VCaP (cell line): ENCODE results near the gene IP6K3.

ENCODE experiments used
- H3K27ac ChIP-seq: fragments of 450-650 bp; 2 replicates; pipeline ENCODE4 v1.5.1; 2017
- TF ChIP-seq, protein P1 (sequence below): fragments of 450-650 bp; conservative IDR thresholded peaks from 2 replicates; pipeline ENCODE4 v1.5.1; 2017; ENCODE audit warnings: mild to moderate bottlenecking, moderate library complexity

Gene IP6K3

DNA sequence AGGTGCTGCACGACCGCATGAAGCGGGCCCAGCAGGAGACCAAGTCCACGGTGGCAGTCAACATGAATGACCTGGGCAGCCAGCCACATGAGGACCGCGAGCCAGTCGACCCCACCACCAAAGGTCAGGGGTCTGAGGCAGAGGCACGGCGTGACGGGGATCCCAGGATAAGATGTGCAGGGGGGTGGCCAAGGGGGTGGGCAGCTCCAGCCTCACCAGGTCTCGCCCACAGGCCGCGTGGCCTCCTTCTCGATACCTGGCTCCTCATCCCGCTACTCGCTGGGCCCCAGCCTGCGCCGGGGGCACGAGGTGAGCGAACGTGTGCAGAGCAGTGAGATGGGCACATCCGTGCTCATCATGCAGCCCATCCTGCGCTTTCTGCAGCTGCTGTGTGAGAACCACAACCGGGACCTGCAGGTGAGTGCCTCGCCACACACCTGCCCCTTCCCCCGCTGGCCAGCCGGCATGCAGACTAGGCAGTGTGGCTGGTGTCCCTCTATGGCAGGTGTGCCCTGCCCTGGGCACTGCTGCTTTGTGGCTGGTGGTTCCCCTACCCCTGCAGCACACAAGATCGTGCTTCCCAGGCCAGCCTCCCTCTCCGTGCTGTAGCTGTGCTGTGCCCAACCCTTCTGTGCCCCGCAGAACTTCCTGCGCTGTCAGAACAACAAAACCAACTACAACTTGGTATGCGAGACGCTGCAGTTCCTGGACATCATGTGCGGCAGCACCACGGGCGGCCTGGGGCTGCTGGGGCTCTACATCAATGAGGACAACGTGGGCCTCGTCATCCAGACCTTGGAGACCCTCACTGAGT lies 61.1 kb downstream of the IP6K3 start:
- H3K27ac ChIP-seq = no peak overlapping the region
- TF ChIP-seq, protein P1, sequence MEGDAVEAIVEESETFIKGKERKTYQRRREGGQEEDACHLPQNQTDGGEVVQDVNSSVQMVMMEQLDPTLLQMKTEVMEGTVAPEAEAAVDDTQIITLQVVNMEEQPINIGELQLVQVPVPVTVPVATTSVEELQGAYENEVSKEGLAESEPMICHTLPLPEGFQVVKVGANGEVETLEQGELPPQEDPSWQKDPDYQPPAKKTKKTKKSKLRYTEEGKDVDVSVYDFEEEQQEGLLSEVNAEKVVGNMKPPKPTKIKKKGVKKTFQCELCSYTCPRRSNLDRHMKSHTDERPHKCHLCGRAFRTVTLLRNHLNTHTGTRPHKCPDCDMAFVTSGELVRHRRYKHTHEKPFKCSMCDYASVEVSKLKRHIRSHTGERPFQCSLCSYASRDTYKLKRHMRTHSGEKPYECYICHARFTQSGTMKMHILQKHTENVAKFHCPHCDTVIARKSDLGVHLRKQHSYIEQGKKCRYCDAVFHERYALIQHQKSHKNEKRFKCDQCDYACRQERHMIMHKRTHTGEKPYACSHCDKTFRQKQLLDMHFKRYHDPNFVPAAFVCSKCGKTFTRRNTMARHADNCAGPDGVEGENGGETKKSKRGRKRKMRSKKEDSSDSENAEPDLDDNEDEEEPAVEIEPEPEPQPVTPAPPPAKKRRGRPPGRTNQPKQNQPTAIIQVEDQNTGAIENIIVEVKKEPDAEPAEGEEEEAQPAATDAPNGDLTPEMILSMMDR = no peak

DNA sequence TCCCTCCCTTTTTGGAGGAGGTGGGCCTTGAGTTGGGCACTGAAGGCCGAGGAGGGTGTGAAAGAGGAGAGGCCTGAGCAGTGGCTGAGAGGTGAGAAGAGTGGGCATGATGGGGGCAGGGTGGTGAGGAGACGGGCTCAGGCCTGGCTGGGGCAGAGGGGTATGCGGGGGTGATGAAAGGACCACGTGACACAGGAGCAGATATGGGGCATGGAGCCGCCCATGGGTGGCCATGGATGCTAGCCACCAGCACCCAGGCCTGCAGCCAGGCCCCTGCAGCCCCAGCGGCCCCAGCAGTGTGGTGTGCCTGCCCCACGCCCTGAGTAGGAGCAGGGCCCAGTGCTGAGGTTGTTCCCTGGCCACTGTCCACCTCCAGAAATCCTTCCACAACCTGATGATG lies 61.7 kb downstream of the IP6K3 start:
- H3K27ac ChIP-seq = no peak overlapping the region
- TF ChIP-seq, protein P1 = no peak

DNA sequence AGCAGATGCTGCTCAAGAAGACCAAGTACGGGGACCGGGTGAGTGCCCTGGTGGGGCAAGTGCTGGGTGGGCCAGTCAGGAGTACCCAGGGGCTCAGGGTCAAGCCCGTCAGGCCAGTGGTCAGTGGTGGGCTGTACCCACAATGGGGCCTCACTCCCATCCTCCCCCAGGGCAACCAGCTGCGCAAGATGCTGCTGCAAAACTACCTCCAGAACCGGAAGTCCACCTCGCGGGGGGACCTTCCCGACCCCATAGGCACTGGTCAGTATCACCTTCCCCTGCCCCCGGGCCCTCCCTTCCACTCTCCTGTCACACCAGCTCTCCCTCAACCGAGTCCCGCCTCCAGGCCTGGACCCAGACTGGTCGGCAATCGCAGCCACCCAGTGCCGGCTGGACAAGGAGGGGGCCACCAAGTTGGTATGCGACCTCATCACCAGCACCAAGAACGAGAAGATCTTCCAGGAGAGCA lies 62.2 kb downstream of the IP6K3 start:
- no peak overlapping the region for H3K27ac ChIP-seq
- TF ChIP-seq, protein P1 = no peak

DNA sequence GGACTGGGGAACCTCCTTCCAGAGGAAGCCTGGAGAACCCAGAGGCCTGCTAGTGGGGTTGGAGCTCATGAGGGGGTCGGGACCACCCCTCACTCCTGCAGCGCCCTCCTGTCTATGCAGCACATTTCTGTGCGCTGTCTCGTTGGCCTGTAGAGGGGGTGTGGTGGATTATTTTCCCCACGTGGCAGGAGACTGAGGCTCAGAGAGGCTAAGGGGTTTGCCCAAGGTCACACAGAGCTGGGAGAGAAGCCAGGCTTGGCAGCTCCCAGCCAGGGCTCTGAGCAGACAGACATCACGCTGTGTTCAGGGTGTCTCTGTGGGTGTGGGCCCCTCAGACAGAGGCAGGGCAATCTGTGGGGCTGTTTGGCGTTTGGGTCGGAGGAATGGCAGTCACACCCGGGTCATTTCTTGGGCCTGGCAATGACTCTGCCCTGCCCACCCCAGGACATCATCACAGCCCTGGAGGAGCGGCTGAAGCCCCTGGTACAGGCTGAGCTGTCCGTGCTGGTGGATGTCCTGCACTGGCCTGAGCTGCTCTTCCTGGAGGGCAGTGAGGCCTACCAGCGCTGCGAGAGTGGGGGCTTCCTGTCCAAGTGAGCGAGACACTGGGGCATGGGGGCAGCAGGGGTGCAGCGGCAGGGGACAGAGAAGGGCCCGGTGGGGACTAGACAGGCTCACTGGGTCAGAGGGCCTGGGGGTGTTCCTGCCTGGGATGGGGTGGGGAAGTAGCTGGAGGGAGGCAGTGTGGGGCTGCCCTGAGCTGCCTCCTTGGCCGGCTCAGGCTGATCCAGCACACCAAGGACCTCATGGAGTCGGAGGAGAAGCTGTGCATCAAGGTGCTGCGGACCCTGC lies 62.9 kb downstream of the IP6K3 start:
- TF ChIP-seq, protein P1 = no peak
- no peak overlapping the region for H3K27ac ChIP-seq

DNA sequence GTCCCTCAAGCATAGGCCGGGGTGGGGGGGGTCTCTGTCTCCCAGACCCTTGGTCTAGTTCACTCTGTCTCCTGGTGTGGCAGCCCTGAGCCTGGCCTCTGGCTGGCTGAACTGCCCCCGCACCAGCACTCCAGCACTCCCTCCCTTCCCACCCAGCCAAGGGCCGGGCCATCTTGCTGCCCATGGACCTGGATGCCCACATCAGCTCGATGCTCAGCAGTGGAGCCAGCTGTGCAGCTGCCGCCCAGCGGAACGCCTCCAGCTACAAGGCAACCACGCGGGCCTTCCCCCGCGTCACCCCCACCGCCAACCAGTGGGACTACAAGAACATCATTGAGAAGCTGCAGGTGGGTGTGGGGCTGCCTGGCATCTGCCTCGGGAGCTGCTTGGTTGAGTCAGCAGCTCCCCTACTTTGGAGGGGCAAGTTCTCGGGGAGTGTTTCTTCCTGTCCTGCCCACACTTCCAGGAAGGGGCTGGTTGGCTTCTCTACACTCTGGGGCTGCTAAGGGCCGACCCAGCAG lies 63.6 kb downstream of the IP6K3 start:
- TF ChIP-seq, protein P1 = no peak
- no peak overlapping the region for H3K27ac ChIP-seq

DNA sequence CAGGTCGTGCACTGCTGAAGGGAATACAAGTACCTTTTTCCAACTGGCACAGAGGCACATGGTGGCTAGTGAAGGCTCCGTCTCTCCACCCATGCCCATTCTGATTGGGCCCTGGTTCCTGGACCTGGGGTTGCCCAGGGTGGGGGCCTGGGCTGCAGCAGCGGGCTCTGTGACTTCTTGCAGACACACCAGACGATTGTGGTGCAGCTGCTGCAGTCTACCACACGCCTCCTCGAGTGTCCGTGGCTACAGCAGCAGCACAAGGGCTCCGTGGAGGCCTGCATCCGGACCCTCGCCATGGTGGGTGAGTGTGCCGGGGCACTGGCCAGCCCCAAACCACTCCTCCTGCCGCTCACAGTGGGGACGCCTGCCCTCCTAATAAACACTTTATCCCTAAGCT lies 64.4 kb downstream of the IP6K3 start:
- no peak overlapping the region for H3K27ac ChIP-seq
- TF ChIP-seq, protein P1 = no peak

DNA sequence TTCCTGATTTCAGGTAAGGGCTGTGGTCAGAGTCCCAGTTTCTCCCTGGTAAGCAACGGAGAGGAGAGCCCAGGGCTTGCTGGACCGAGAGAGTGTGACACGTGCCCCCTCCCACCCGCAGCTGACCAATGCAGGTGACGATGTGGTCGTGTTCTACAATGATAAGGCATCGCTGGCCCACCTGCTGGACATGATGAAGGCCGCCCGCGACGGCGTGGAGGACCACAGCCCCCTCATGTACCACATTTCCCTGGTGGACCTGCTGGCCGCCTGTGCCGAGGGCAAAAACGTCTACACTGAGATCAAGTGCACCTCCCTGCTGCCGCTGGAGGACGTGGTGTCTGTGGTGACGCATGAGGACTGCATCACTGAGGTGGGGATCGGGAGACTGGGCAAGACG lies 66.9 kb downstream of the IP6K3 start:
- TF ChIP-seq, protein P1 = no peak

More for the DNA sequence above, 66.9 kb downstream of the IP6K3 start:
- no peak overlapping the region for H3K27ac ChIP-seq
